ENCODE data around the gene RAB44.
"Not testable (repeated sequence)": the region's sequence is repeated elsewhere in the genome, so short reads cannot be mapped to it uniquely, and the experiment has no call there.

RAB44 gene

GRCh38 chr6:36697481-36697903, at the start of gene RAB44:
Gene RAB44, plus strand, starts transcription at chr6:36697826. Its CDS starts 6,410 bp downstream, at chr6:36704236.
- Histone ChIP-seq H3K36me3 (ENCODE audit: control insufficient read depth in 2 of 2, insufficient read depth in 2 of 2, low read length in 2 of 2) (no peaks in the 10 kb centered on the region), H3K9me3 (ENCODE audit: control insufficient read depth in 2 of 2, low read length in 2 of 2) (no peaks in the 10 kb centered on the region), H3K27ac (ENCODE audit: low read length) (no peak within 1 kb of the TSS), H3K4me1 (ENCODE audit: control insufficient read depth, insufficient read depth, low read length) (peaks cover 2% of the 10 kb centered on the region), H3K4me3 (ENCODE audit: low read length in 2 of 2) (no peak within 1 kb of the TSS), H3K27me3 (ENCODE audit: control insufficient read depth in 1 of 2, insufficient read depth in 2 of 2, low read length in 2 of 2) (no peaks in the 10 kb centered on the region), H3K9ac (ENCODE audit: low read length in 2 of 2) (no peak within 1 kb of the TSS)

GRCh38 chr6:36649086-36649485, 48.5 kb upstream of the RAB44 start:
- Histone ChIP-seq H3K36me3 (ENCODE audit: control insufficient read depth in 2 of 2, insufficient read depth in 2 of 2, low read length in 2 of 2) (no peaks in the 10 kb centered on the region), H3K4me3 (ENCODE audit: low read length in 2 of 2) (no peak overlapping the region), H3K27me3 (ENCODE audit: control insufficient read depth in 1 of 2, insufficient read depth in 2 of 2, low read length in 2 of 2) (no peaks in the 10 kb centered on the region)

GRCh38 chr6:36649701-36650484, 47.7 kb upstream of the RAB44 start:
- no peak overlapping the region for H3K27ac ChIP-seq (ENCODE audit: low read length)
- H3K4me1 ChIP-seq (ENCODE audit: control insufficient read depth, insufficient read depth, low read length) = no peaks in the 10 kb centered on the region

More at GRCh38 chr6:36649086-36649485, 48.5 kb upstream of the RAB44 start:
- H3K4me1 ChIP-seq (ENCODE audit: control insufficient read depth, insufficient read depth, low read length) = peaks cover under 1% of the 10 kb centered on the region
- no peak overlapping the region for H3K9ac ChIP-seq (ENCODE audit: low read length in 2 of 2)
- no peak overlapping the region for H3K27ac ChIP-seq (ENCODE audit: low read length)
- no peaks in the 10 kb centered on the region for H3K9me3 ChIP-seq (ENCODE audit: control insufficient read depth in 2 of 2, low read length in 2 of 2)

GRCh38 chr6:36650848-36651478, 46.7 kb upstream of the RAB44 start:
- Histone ChIP-seq H3K27me3 (ENCODE audit: control insufficient read depth in 1 of 2, insufficient read depth in 2 of 2, low read length in 2 of 2) (peaks cover 0 to 3% of the 10 kb centered on the region in 2 donors), H3K9me3 (ENCODE audit: control insufficient read depth in 2 of 2, low read length in 2 of 2) (no peaks in the 10 kb centered on the region), H3K4me1 (ENCODE audit: control insufficient read depth, insufficient read depth, low read length) (no peaks in the 10 kb centered on the region), H3K9ac (ENCODE audit: low read length in 2 of 2) (no peak overlapping the region), H3K27ac (ENCODE audit: low read length) (no peak overlapping the region), H3K4me3 (ENCODE audit: low read length in 2 of 2) (no peak overlapping the region), H3K36me3 (ENCODE audit: control insufficient read depth in 2 of 2, insufficient read depth in 2 of 2, low read length in 2 of 2) (no peaks in the 10 kb centered on the region)

More at GRCh38 chr6:36649701-36650484, 47.7 kb upstream of the RAB44 start:
- Histone ChIP-seq H3K9me3 (ENCODE audit: control insufficient read depth in 2 of 2, low read length in 2 of 2) (no peaks in the 10 kb centered on the region), H3K4me3 (ENCODE audit: low read length in 2 of 2) (no peak overlapping the region), H3K27me3 (ENCODE audit: control insufficient read depth in 1 of 2, insufficient read depth in 2 of 2, low read length in 2 of 2) (peaks cover 0 to under 1% of the 10 kb centered on the region in 2 donors), H3K9ac (ENCODE audit: low read length in 2 of 2) (no peak overlapping the region), H3K36me3 (ENCODE audit: control insufficient read depth in 2 of 2, insufficient read depth in 2 of 2, low read length in 2 of 2) (no peaks in the 10 kb centered on the region)

GRCh38 chr6:36651659-36652379, 45.8 kb upstream of the RAB44 start:
- H3K36me3 ChIP-seq (ENCODE audit: control insufficient read depth in 2 of 2, insufficient read depth in 2 of 2, low read length in 2 of 2) = no peaks in the 10 kb centered on the region
- H3K27me3 ChIP-seq (ENCODE audit: control insufficient read depth in 1 of 2, insufficient read depth in 2 of 2, low read length in 2 of 2) = peaks cover 0 to 3% of the 10 kb centered on the region in 2 donors
- no peak overlapping the region for H3K9ac ChIP-seq (ENCODE audit: low read length in 2 of 2)
- no peaks in the 10 kb centered on the region for H3K9me3 ChIP-seq (ENCODE audit: control insufficient read depth in 2 of 2, low read length in 2 of 2)
- no peak overlapping the region for H3K27ac ChIP-seq (ENCODE audit: low read length)
- H3K4me3 ChIP-seq (ENCODE audit: low read length in 2 of 2) = no peak overlapping the region
- no peaks in the 10 kb centered on the region for H3K4me1 ChIP-seq (ENCODE audit: control insufficient read depth, insufficient read depth, low read length)

- not testable (repeated sequence) for H3K9me3 ChIP-seq (ENCODE audit: control insufficient read depth in 2 of 2, low read length in 2 of 2); H3K4me1 ChIP-seq (ENCODE audit: control insufficient read depth, insufficient read depth, low read length); H3K27ac ChIP-seq (ENCODE audit: low read length); H3K27me3 ChIP-seq (ENCODE audit: control insufficient read depth in 1 of 2, insufficient read depth in 2 of 2, low read length in 2 of 2); H3K36me3 ChIP-seq (ENCODE audit: control insufficient read depth in 2 of 2, insufficient read depth in 2 of 2, low read length in 2 of 2); H3K9ac ChIP-seq (ENCODE audit: low read length in 2 of 2); H3K4me3 ChIP-seq (ENCODE audit: low read length in 2 of 2)
Observed at GRCh38 chr6:36654469-36654868, 43.2 kb upstream of the RAB44 start.

GRCh38 chr6:36655085-36655724, 42.4 kb upstream of the RAB44 start:
- Histone ChIP-seq H3K9ac (ENCODE audit: low read length in 2 of 2) (no peak overlapping the region), H3K27me3 (ENCODE audit: control insufficient read depth in 1 of 2, insufficient read depth in 2 of 2, low read length in 2 of 2) (peaks cover 0 to 3% of the 10 kb centered on the region in 2 donors), H3K9me3 (ENCODE audit: control insufficient read depth in 2 of 2, low read length in 2 of 2) (no peaks in the 10 kb centered on the region), H3K4me3 (ENCODE audit: low read length in 2 of 2) (no peak overlapping the region), H3K4me1 (ENCODE audit: control insufficient read depth, insufficient read depth, low read length) (peaks cover 4% of the 10 kb centered on the region), H3K27ac (ENCODE audit: low read length) (no peak overlapping the region), H3K36me3 (ENCODE audit: control insufficient read depth in 2 of 2, insufficient read depth in 2 of 2, low read length in 2 of 2) (no peaks in the 10 kb centered on the region)

- H3K9ac ChIP-seq (ENCODE audit: low read length in 2 of 2) = no peak overlapping the region
- peaks cover 3% of the 10 kb centered on the region in 2 donors for H3K27me3 ChIP-seq (ENCODE audit: control insufficient read depth in 1 of 2, insufficient read depth in 2 of 2, low read length in 2 of 2)
- no peaks in the 10 kb centered on the region for H3K36me3 ChIP-seq (ENCODE audit: control insufficient read depth in 2 of 2, insufficient read depth in 2 of 2, low read length in 2 of 2)
- H3K9me3 ChIP-seq (ENCODE audit: control insufficient read depth in 2 of 2, low read length in 2 of 2) = no peaks in the 10 kb centered on the region
- no peak overlapping the region for H3K4me3 ChIP-seq (ENCODE audit: low read length in 2 of 2)
- peaks cover 11% of the 10 kb centered on the region for H3K4me1 ChIP-seq (ENCODE audit: control insufficient read depth, insufficient read depth, low read length)
- H3K27ac ChIP-seq (ENCODE audit: low read length) = no peak overlapping the region
Observed at GRCh38 chr6:36656441-36656840, 41.2 kb upstream of the RAB44 start.

- no peaks in the 10 kb centered on the region for H3K9me3 ChIP-seq (ENCODE audit: control insufficient read depth in 2 of 2, low read length in 2 of 2)
- no peak overlapping the region for H3K27ac ChIP-seq (ENCODE audit: low read length)
Observed at GRCh38 chr6:36657271-36657670, 40.4 kb upstream of the RAB44 start.

GRCh38 chr6:36657942-36658544, 39.6 kb upstream of the RAB44 start:
- Histone ChIP-seq H3K27ac (ENCODE audit: low read length) (no peak overlapping the region), H3K27me3 (ENCODE audit: control insufficient read depth in 1 of 2, insufficient read depth in 2 of 2, low read length in 2 of 2) (peaks cover 3% of the 10 kb centered on the region in 2 donors), H3K4me3 (ENCODE audit: low read length in 2 of 2) (no peak overlapping the region), H3K36me3 (ENCODE audit: control insufficient read depth in 2 of 2, insufficient read depth in 2 of 2, low read length in 2 of 2) (no peaks in the 10 kb centered on the region), H3K9ac (ENCODE audit: low read length in 2 of 2) (no peak overlapping the region), H3K9me3 (ENCODE audit: control insufficient read depth in 2 of 2, low read length in 2 of 2) (no peaks in the 10 kb centered on the region), H3K4me1 (ENCODE audit: control insufficient read depth, insufficient read depth, low read length) (peaks cover 11% of the 10 kb centered on the region)

More at GRCh38 chr6:36657271-36657670, 40.4 kb upstream of the RAB44 start:
- Histone ChIP-seq H3K4me1 (ENCODE audit: control insufficient read depth, insufficient read depth, low read length) (peaks cover 11% of the 10 kb centered on the region), H3K4me3 (ENCODE audit: low read length in 2 of 2) (no peak overlapping the region), H3K9ac (ENCODE audit: low read length in 2 of 2) (no peak overlapping the region), H3K36me3 (ENCODE audit: control insufficient read depth in 2 of 2, insufficient read depth in 2 of 2, low read length in 2 of 2) (no peaks in the 10 kb centered on the region), H3K27me3 (ENCODE audit: control insufficient read depth in 1 of 2, insufficient read depth in 2 of 2, low read length in 2 of 2) (peaks cover 3% of the 10 kb centered on the region in 2 donors)
